Kidney (tissue), 22 donors: Measurements from ENCODE around the gene FBXL4. TPM values are rescaled to one million over a fixed set of nuclear protein-coding genes. Genes with fewer than 3 reads are reported as not detected.

Experiments
- DNase-seq, 5 donors: peaks; one replicate each; pipeline ENCODE4 v3.0.0-alpha.2; 2013 to 2020
- FAIRE-seq: peaks from 2 replicates; lab custom pipeline; 2012; peaks lifted over from hg19 to GRCh38; lab: Jason Lieb, UNC
- H3K27ac ChIP-seq, 2 donors: one replicate each; pipeline ENCODE4 v1.7.0; 2013; ENCODE audit warnings: low read depth in 2 of 2, low read length in 2 of 2, inconsistent platforms in 1 of 2
- H3K27me3 ChIP-seq: one replicate; pipeline ENCODE4 v1.7.1; 2013; ENCODE audit warnings: low read length, inconsistent platforms; ENCODE audit not compliant: control insufficient read depth, insufficient read depth
- H3K36me3 ChIP-seq, 3 donors: one replicate each; pipeline versions ENCODE4 v1.7.0 to v1.7.1; 2013; ENCODE audit warnings: low read length in 3 of 3, control low read depth in 1 of 3, inconsistent platforms in 1 of 3; ENCODE audit not compliant: insufficient read depth in 3 of 3, control insufficient read depth in 2 of 3
- H3K4me1 ChIP-seq, 3 donors: one replicate each; pipeline versions ENCODE4 v1.7.0 to v1.7.1; 2013; ENCODE audit warnings: low read length in 3 of 3, inconsistent platforms in 1 of 3, low read depth in 1 of 3; ENCODE audit not compliant: control insufficient read depth in 2 of 3, insufficient read depth in 2 of 3
- H3K4me3 ChIP-seq, 3 donors: one replicate each; pipeline versions ENCODE4 v1.7.0 to v1.8.1; 2013; ENCODE audit warnings: low read length in 3 of 3, control low read depth in 1 of 3, inconsistent platforms in 1 of 3
- H3K9ac ChIP-seq, 3 donors: one replicate each; pipeline versions ENCODE4 v1.7.0 to v1.7.1; 2013; ENCODE audit warnings: low read length in 3 of 3, control low read depth in 1 of 3, inconsistent platforms in 1 of 3
- H3K9me3 ChIP-seq, 3 donors: one replicate each; pipeline versions ENCODE4 v1.7.0 to v1.7.1; 2013; ENCODE audit warnings: low read length in 3 of 3, control low read depth in 1 of 3, inconsistent platforms in 1 of 3; ENCODE audit not compliant: control insufficient read depth in 2 of 3, insufficient read depth in 1 of 3
- CTCF ChIP-seq: IDR thresholded peaks from 3 replicates; pipeline ENCODE4 v1.5.1; 2012; ENCODE audit warnings: mild to moderate bottlenecking, moderate library complexity, borderline replicate concordance; ENCODE audit not compliant: insufficient read depth; ENCODE audit errors: extremely low read depth
- intact Hi-C: fragments of 100-400 bp; cut with DNase I; formaldehyde crosslinking; loops from one replicate; pipeline ENCODE4 v1.11.1; 2022
- long read RNA-seq, 10 donors: library from polyadenylated mRNA in 1 of 10; unstranded in 1 of 10; transcript quantifications; one replicate each; pipeline ENCODE4 v2.0.0 and lab custom pipeline, GENCODE V29; 2021 to 2026
- polyA plus RNA-seq: library from polyadenylated mRNA; stranded (reverse); fragments of 350-450 nt; fragmentation: Illumina TruSeq; extraction: RNeasy Lipid Tissue Mini Kit (QIAGEN cat#74804); gene quantifications from one replicate; pipeline ENCODE4 v1.2.3, GENCODE V29; 2014; ENCODE audit warnings: low read depth, low replicate concordance; ENCODE audit not compliant: insufficient read depth
- total RNA-seq: library from RNA; stranded (reverse); fragmentation: NEBNext Ultra II Directional; extraction: Animal tissue kit (Norgen Biotek cat#: 25700); gene quantifications from one replicate; pipeline ENCODE4 v1.2.1, GENCODE V29; 2021
- donor health status: control.
- donor health status: control.
- donor health status: control.
- donor health status: control.
- donor health status: control.
- donor health status: DM: yes; HTN: yes; CAD: no.
- donor health status: Normal renal cell carcinoma (clear cell type).

The FBXL4 gene
- total RNA-seq (25.8 TPM), polyA plus RNA-seq (7.6 TPM)
- long read RNA-seq, donor 1: 0 reads
- long read RNA-seq, donor 2, partial matches to known transcripts: 0 of 1 reads
- long read RNA-seq, donor 2, other reads (novel, unspliced or antisense): 0 of 1 reads
- long read RNA-seq, donor 3, full-length matches to known transcripts: 2 of 2 reads
- long read RNA-seq, donor 3, partial matches to known transcripts: 0 of 2 reads
- long read RNA-seq, donor 3, other reads (novel, unspliced or antisense): 0 of 2 reads
- long read RNA-seq, donor 4, full-length matches to known transcripts: 7 of 7 reads
- long read RNA-seq, donor 4, partial matches to known transcripts: 0 of 7 reads
- long read RNA-seq, donor 4, other reads (novel, unspliced or antisense): 0 of 7 reads
- long read RNA-seq, donor 5: 0 reads
- long read RNA-seq, donor 6, full-length matches to known transcripts: 2 of 2 reads
- long read RNA-seq, donor 6, partial matches to known transcripts: 0 of 2 reads
- long read RNA-seq, donor 6, other reads (novel, unspliced or antisense): 0 of 2 reads
- long read RNA-seq, donor 7, full-length matches to known transcripts: 7 of 19 reads
- long read RNA-seq, donor 7, partial matches to known transcripts: 1 of 19 reads
- long read RNA-seq, donor 7, other reads (novel, unspliced or antisense): 11 of 19 reads
- long read RNA-seq, donor 8: 0 reads
- long read RNA-seq, donor 9: 0 reads
- long read RNA-seq, donor 10, full-length matches to known transcripts: 3 of 3 reads
- long read RNA-seq, donor 10, partial matches to known transcripts: 0 of 3 reads
- long read RNA-seq, donor 10, other reads (novel, unspliced or antisense): 0 of 3 reads

GRCh38 chr6:98947411-98948292 lies at the start of gene FBXL4:
Gene FBXL4 (minus strand): TSS chr6:98947946. CDS start chr6:98926988, 20,958 bp downstream.
- TF ChIP-seq CTCF: no peak
- H3K27me3 ChIP-seq: no peaks in the 10 kb centered on the region
- H3K36me3 ChIP-seq: no peaks in the 10 kb centered on the region
- intact Hi-C loops: no loop called here
- H3K4me3 ChIP-seq: peak within 1 kb of the TSS; percentile 78 to 91 (median 83)
- peak within 1 kb of the TSS; percentile 59 to 61 for H3K27ac ChIP-seq
- FAIRE-seq (no peak), DNase-seq (peak; percentile 82 to 93 (median 87))
- H3K9me3 ChIP-seq: no peaks in the 10 kb centered on the region
- peak within 1 kb of the TSS; percentile 30 to 95 (median 77) for H3K9ac ChIP-seq
- H3K4me1 ChIP-seq: peaks cover 6 to 10% (median 6%) of the 10 kb centered on the region in 3 donors

GRCh38 chr6:98995116-98995515 lies 47.4 kb upstream of the FBXL4 start:
- H3K4me1 ChIP-seq: no peaks in the 10 kb centered on the region
- no peaks in the 10 kb centered on the region for H3K36me3 ChIP-seq
- no peak overlapping the region for H3K9ac ChIP-seq
- no peaks in the 10 kb centered on the region for H3K9me3 ChIP-seq
- no peaks in the 10 kb centered on the region for H3K27me3 ChIP-seq
- FAIRE-seq: no peak
- no peak overlapping the region for H3K4me3 ChIP-seq
- no peak for DNase-seq
- no peak for TF ChIP-seq CTCF
- no peak overlapping the region for H3K27ac ChIP-seq
- intact Hi-C loops: no loop called here

- Histone ChIP-seq H3K27ac (no peak overlapping the region), H3K4me3 (no peak overlapping the region), H3K27me3 (no peaks in the 10 kb centered on the region), H3K9ac (no peak overlapping the region), H3K36me3 (no peaks in the 10 kb centered on the region), H3K9me3 (no peaks in the 10 kb centered on the region), H3K4me1 (no peaks in the 10 kb centered on the region)
- no peak for DNase-seq
- intact Hi-C loops: no loop called here
- TF ChIP-seq CTCF: no peak
- FAIRE-seq: no peak
These were observed 44.8 kb upstream of the FBXL4 start for GRCh38 chr6:98992535-98992934.
